Thoracic aorta (tissue), 2 donors: ENCODE data around the gene PDE6B. TPM values are rescaled to one million over a fixed set of nuclear protein-coding genes. Genes with fewer than 3 reads are reported as not detected.
"Not testable (repeated sequence)": the region's sequence is repeated elsewhere in the genome, so short reads cannot be mapped to it uniquely, and the experiment has no call there.

Experiments used
- ATAC-seq: fragments of 150-250 bp; one replicate; pipeline ENCODE4 v1.8.0; 2017; ENCODE audit warnings: low read depth; ENCODE audit not compliant: insufficient number of reproducible peaks, low FRiP score
- DNase-seq: peaks from one replicate; pipeline ENCODE4 v3.0.0-alpha.2; 2020; ENCODE audit warnings: low spot score
- H3K27ac ChIP-seq, 2 donors: fragments of 200-600 bp; sonication (generic); 1 replicate in 1 of 2; 2 replicates in 1 of 2; pipeline ENCODE4 v1.5.1; 2016; ENCODE audit warnings: mild to moderate bottlenecking in 2 of 2, moderate library complexity in 2 of 2
- H3K27me3 ChIP-seq: fragments of 200-600 bp; sonication (generic); replicated peaks from 2 replicates; pipeline ENCODE4 v1.6.0; 2016; ENCODE audit warnings: mild to moderate bottlenecking; ENCODE audit not compliant: insufficient read depth
- H3K36me3 ChIP-seq: fragments of 200-600 bp; sonication (generic); one replicate; pipeline ENCODE4 v1.5.1; 2016
- H3K4me1 ChIP-seq, 2 donors: fragments of 200-600 bp; sonication (generic); 1 replicate in 1 of 2; 2 replicates in 1 of 2; pipeline versions ENCODE4 v1.5.1 to v1.6.0; 2016; ENCODE audit warnings: low read depth in 2 of 2, mild to moderate bottlenecking in 1 of 2; ENCODE audit not compliant: control insufficient read depth in 1 of 2
- H3K4me3 ChIP-seq: fragments of 200-600 bp; sonication (generic); 2 replicates; pipeline ENCODE4 v1.5.1; 2016; ENCODE audit warnings: mild to moderate bottlenecking
- H3K9me3 ChIP-seq: fragments of 200-600 bp; sonication (generic); 2 replicates; pipeline ENCODE4 v1.5.1; 2016
- CTCF ChIP-seq: fragments of 200-600 bp; sonication (generic); IDR thresholded peaks from one replicate; pipeline ENCODE4 v1.5.1; 2019; ENCODE audit warnings: antibody characterized with exemption
- total RNA-seq, 2 donors: library from RNA; depleted of rRNA; stranded (reverse); fragments of >200 nt; gene quantifications; one replicate each; pipeline versions ENCODE4 v1.1.0 to v1.2.3, GENCODE V29; 2016

The PDE6B gene
- total RNA-seq, 2 donors from 2014 or later = 1.8 to 3.6 TPM

GRCh38 chr4:587671-588350 lies 37.6 kb upstream of the PDE6B start:
- ATAC-seq (no peak), DNase-seq (no peak)
- Histone ChIP-seq H3K27me3 (no peaks in the 10 kb centered on the region), H3K4me3 (no peak overlapping the region), H3K9me3 (peaks cover 3% of the 10 kb centered on the region), H3K27ac (no peak overlapping the region), H3K36me3 (no peaks in the 10 kb centered on the region), H3K4me1 (no peaks in the 10 kb centered on the region)
- TF ChIP-seq CTCF = no peak

- ATAC-seq = no peak
- Histone ChIP-seq H3K4me3 (no peak overlapping the region), H3K27ac (no peak overlapping the region), H3K4me1 (no peaks in the 10 kb centered on the region), H3K9me3 (peaks cover 3% of the 10 kb centered on the region), H3K27me3 (no peaks in the 10 kb centered on the region), H3K36me3 (no peaks in the 10 kb centered on the region)
- no peak for DNase-seq
- no peak for TF ChIP-seq CTCF
These were observed 37.0 kb upstream of the PDE6B start for GRCh38 chr4:588351-588849.

DNA sequence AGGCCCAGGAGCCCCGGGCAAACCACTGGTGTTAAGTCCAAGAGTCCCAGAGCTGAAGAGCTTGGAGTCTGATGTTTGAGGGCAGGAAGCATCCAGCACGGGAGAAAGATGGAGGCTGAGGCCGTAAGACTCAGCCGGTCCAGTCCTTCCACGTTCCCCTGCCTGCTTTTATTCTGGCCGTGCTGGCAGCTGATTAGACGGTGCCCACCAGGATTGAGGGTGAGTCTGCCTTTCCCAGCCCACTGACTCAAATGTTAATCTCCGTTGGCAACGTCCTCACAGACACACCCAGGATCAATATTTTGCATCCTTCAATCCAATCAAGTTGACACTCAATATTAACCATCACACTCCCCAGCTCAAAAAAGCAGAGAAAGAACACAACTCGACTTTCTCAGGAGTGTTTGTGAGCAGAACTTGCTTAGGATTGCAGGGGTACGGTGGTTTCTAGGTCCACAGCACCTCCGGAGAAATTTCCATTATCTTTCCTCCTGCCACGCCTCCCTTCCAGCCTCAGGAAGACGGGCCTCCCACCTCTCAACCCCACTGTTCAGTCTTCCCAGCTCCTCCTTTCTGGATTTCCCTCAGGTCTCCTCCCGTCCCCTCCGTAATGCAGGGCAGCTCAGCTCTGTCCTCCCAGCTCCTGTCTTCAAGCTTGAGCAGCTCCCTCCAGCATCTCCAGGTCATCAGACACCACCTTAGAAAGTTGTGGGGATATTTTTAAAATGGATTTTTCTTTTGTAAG lies 36.0 kb upstream of the PDE6B start:
- Histone ChIP-seq H3K4me1 (no peaks in the 10 kb centered on the region), H3K27me3 (no peaks in the 10 kb centered on the region), H3K9me3 (peaks cover 2% of the 10 kb centered on the region), H3K36me3 (no peaks in the 10 kb centered on the region), H3K27ac (no peak overlapping the region), H3K4me3 (no peak overlapping the region)
- DNase-seq = no peak
- ATAC-seq = no peak
- no peak for TF ChIP-seq CTCF

DNA sequence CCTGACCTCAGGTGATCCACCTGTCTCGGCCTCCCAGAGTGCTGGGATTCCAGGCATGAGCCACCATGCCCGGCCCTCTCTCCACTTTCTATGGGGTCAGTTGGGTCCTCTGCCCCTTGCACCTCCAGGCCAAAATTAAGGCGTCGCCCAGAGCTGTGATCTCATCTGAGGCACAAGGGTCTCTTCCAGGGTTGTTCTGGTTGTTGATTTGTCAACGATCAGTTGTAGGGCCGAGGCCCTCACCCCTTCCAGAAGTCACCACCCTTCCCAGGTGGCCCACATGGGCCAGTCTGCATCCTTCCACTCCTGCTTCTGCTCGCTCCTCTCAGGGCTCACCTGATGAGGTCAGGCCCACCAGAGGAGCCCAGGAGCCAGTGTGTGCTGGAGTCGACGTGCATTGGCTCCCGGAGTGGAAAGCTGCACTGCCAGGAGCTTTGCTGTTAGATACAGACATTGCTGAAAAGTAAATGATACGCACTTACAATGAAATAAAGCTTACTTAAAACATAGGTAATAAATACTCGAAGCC lies 35.0 kb upstream of the PDE6B start:
- H3K4me1 ChIP-seq = no peaks in the 10 kb centered on the region
- no peak overlapping the region for H3K4me3 ChIP-seq
- H3K36me3 ChIP-seq = no peaks in the 10 kb centered on the region
- no peak for TF ChIP-seq CTCF
- DNase-seq = no peak
- no peaks in the 10 kb centered on the region for H3K27me3 ChIP-seq
- no peak for ATAC-seq
- H3K27ac ChIP-seq = no peak overlapping the region
- H3K9me3 ChIP-seq = no peaks in the 10 kb centered on the region

GRCh38 chr4:592178-592577 lies 33.2 kb upstream of the PDE6B start:
- not testable (repeated sequence) for H3K27me3 ChIP-seq, H3K9me3 ChIP-seq, H3K4me3 ChIP-seq, DNase-seq, H3K27ac ChIP-seq, H3K36me3 ChIP-seq, ATAC-seq, H3K4me1 ChIP-seq
